Esophagus muscularis mucosa (tissue), 3 donors: ENCODE measurements around the gene DRG2.

ENCODE experiments used
- CTCF ChIP-seq, 3 experiments: fragments of 200-600 bp in 2 of 3; fragments of 450-650 bp in 1 of 3; sonication (generic) in 2 of 3; IDR thresholded peaks; one replicate each; pipeline ENCODE4 v1.5.1; 2017 to 2019; ENCODE audit warnings: antibody characterized with exemption in 3 of 3, mild to moderate bottlenecking in 2 of 3, moderate library complexity in 1 of 3
- EP300 ChIP-seq: sonication (generic); formaldehyde crosslinking; IDR thresholded peaks from one replicate; pipeline ENCODE4 v1.6.1; 2017; ENCODE audit warnings: antibody characterized with exemption

GRCh38 chr17:18148586-18148985 lies 60.8 kb downstream of the DRG2 start:
- TF ChIP-seq EP300: no peak
- TF ChIP-seq CTCF (IDR thresholded peaks at IDR 0.05): no peak
